Spleen (tissue), 7 donors: Measurements from ENCODE around the gene FAM78B.

Experiments
- POLR2A ChIP-seq, 3 donors: fragments of 450-650 bp; IDR thresholded peaks; one replicate each; pipeline ENCODE4 v1.5.1; 2017; ENCODE audit warnings: antibody characterized with exemption in 3 of 3, mild to moderate bottlenecking in 1 of 3
- POLR2AphosphoS5 ChIP-seq, 3 donors: sonication (generic); formaldehyde crosslinking; IDR thresholded peaks; one replicate each; pipeline ENCODE4 v1.5.1; 2017; ENCODE audit warnings: antibody characterized with exemption in 3 of 3
- TF ChIP-seq, protein P1 (sequence below), 11 experiments: fragments of 200-600 bp in 7 of 11; fragments of 450-650 bp in 4 of 11; sonication (generic) in 4 of 11; IDR thresholded peaks in 8 of 11; conservative IDR thresholded peaks in 3 of 11; 1 replicate in 7 of 11; 2 replicates in 4 of 11; pipeline versions ENCODE4 v1.4.0 to v1.8.0; 2016 to 2021; ENCODE audit warnings: antibody characterized with exemption in 11 of 11, inconsistent platforms in 4 of 11, mild to moderate bottlenecking in 1 of 11
- donor health status: DM: no; HTN: no; CAD: no; lungs with moderate emphysema.
- donor health status: DM: no; HTN: no; CAD: no.
- donor health status: DM: no; HTN: no; CAD: no.

DNA sequence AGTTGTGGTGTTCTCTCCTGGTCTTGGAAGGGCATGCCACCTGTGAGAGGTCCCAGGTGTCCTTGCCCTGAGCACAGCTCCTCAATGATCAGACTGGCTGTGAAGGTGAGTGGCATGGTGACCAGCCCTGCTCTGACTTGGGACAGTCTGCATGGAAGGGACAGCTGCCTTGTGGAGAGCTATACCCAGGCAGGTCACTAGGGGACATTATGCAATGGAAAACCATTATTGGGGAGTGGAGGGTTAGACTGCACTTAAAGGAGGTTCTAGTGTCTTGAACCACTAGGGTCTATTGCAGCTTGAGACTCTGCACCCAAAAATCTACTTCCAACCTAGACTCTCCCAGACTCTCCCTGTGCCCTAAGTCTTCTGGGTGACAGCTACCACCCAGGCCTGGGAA is 24.8 kb downstream of the FAM78B start:
- TF ChIP-seq, protein P1, sequence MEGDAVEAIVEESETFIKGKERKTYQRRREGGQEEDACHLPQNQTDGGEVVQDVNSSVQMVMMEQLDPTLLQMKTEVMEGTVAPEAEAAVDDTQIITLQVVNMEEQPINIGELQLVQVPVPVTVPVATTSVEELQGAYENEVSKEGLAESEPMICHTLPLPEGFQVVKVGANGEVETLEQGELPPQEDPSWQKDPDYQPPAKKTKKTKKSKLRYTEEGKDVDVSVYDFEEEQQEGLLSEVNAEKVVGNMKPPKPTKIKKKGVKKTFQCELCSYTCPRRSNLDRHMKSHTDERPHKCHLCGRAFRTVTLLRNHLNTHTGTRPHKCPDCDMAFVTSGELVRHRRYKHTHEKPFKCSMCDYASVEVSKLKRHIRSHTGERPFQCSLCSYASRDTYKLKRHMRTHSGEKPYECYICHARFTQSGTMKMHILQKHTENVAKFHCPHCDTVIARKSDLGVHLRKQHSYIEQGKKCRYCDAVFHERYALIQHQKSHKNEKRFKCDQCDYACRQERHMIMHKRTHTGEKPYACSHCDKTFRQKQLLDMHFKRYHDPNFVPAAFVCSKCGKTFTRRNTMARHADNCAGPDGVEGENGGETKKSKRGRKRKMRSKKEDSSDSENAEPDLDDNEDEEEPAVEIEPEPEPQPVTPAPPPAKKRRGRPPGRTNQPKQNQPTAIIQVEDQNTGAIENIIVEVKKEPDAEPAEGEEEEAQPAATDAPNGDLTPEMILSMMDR (IDR thresholded peaks at IDR 0.05 in 8 of 11, conservative IDR thresholded peaks at IDR 0.05 in 3 of 11), result no peak
- TF ChIP-seq POLR2A (IDR thresholded peaks at IDR 0.05), result no peak
- no peak for TF ChIP-seq POLR2AphosphoS5 (IDR thresholded peaks at IDR 0.05)
